NCI-H510A treated with DMSO at 0.1 percent for 48 hours (cell line): Measurements from ENCODE around the gene TENM3.

Experiments
- DNase-seq: peaks from one replicate; lab custom pipeline; 2025; lab: John Stamatoyannopoulos, UW

Gene TENM3

GRCh38 chr4:182451441-182451840 lies 208.2 kb downstream of the TENM3 start:
- peak; percentile 6 for DNase-seq

DNA sequence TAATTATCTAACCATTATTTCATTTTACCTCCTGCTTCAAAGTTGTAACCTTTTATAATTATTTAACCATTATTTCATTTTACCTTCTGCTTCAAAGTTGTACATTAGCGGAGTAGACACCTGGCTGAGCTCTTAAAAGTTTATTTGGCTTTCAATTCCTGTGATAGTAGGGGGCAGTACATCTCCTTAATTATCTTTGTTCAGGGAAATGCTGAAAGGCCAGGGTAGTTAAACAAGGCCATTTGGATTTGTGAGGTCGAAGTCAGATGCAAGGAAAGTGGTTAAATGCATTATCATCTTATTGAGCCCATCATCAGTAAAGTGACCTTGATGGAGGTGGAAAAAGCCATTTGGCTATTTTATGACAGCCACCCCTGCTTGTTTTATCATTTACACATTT lies 210.6 kb downstream of the TENM3 start:
- DNase-seq, result peak; percentile 34

DNA sequence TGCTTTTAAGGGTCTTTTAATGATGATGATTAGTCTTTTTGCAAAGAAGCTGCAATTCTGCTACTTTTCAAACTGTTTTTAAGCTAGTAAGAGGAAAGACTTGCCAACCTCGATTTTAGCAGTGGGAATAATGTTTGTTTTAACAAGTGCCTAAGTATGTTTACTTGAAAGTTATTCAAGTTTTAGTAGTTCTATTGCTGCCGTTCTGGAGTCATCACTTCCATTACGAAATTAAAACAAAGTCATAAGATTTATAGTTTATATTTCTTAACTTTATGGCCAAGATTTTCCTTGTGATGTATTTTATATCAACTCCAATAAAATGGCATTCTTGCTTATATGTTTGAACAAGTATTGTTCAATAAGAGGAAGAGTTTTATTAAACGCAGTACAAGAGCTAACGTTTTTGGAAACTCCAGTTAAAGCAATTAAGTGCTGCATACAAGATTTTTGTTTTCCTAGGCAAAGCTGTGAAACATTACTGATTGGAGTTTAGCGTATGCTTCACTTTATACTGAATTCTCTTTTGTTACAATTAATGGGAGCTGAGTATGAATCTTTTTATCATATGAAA lies 211.3 kb downstream of the TENM3 start:
- no peak for DNase-seq

DNA sequence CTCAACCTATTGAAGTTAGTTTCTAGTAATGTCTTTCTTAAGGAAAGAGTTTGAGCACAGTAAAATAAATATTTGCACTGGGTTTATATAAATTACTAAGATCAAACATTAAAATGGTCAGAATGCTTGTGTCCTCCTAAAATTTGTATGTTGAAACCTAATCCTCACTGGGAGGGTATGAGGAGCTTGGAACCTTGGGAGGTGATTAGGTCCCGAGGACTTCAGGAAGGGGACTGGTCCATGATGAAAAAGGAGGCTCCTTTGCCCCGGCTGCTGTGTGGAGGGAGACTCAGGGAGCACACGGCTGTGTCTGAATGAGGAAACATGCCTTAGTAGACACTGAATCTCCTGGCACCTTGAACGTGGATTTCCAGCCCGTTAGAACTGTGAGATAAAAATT lies 221.9 kb downstream of the TENM3 start:
- DNase-seq, result no peak

DNA sequence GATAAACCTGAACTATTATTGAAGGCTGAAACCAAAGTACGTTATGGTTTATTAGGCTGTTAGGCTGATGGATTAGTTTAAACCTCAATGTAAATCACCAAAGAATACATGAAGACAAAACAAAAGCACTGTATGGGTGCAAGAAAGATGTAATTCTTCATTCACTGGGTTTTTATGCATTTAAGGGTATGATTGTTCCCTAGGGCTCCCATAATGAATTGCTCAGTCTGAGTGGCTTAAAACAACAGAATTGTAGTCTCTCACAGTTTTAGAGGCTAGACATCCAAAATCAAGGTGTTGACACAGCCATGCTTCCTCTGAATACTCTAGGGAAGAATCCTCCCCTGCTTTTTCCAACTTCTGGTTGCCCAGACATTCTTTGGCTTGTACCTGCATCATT lies 222.8 kb downstream of the TENM3 start:
- no peak for DNase-seq

DNA sequence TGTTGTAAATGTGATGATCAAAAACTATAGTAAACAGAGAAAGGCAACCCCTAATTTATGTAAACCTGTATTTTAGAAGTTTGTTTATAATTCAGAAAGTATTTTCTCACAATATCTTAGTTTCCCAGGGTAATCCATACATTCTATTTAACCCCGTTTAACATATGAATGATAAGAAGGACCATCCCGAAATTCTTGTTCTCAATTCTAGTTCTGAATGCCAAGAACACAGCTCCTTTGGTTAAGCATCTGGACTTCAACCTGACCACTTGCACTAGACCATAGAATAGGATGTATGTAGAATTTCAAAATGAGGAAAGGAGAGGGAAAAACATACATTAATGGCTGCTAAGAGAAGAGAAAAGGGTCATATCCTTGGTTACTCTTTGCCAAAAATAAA lies 227.0 kb downstream of the TENM3 start:
- no peak for DNase-seq

- DNase-seq, result no peak
Measured at GRCh38 chr4:182475539-182475938, 232.3 kb downstream of the TENM3 start.

GRCh38 chr4:182478475-182478874 lies 235.3 kb downstream of the TENM3 start:
- DNase-seq, result peak; percentile 61

DNA sequence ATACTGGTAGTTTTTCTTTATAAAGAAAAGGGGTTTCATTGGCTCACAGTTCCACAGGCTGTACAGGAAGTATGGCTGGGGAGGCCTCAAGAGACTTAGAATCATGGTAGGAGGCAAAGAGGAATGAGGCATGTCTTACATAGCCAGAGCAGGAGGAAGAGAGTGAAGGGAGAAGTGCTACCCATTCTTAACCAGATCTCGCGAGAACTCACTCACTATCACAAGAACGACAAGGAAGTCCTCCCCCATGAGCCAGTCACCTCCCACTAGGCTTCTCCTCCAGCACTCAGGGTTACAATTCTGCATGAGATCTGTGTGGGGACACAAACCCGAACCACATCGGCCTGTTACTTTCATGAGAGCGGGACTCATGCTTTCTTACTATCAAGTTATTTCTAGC lies 240.5 kb downstream of the TENM3 start:
- DNase-seq, result no peak

DNA sequence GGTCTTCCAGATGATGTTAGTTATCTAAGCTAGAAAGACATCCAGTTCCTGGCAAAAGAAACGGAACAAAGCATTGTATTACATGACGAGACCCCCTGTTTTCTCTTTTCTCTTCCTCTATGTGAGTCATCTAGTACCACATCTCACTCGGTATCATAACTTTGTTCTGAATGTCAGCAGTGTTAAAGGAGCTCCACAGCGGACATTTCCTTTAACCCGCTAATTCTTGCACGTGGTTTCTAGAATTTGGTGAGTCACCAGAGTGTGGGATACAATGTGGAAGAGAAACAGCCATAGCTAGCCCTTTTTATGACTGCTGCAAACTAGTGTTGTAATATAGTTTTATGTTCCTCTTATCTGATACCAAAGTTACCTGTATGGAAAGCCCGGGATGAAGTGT lies 243.7 kb downstream of the TENM3 start:
- no peak for DNase-seq

- DNase-seq, result no peak
Measured at GRCh38 chr4:182488896-182489295, 245.7 kb downstream of the TENM3 start.

DNA sequence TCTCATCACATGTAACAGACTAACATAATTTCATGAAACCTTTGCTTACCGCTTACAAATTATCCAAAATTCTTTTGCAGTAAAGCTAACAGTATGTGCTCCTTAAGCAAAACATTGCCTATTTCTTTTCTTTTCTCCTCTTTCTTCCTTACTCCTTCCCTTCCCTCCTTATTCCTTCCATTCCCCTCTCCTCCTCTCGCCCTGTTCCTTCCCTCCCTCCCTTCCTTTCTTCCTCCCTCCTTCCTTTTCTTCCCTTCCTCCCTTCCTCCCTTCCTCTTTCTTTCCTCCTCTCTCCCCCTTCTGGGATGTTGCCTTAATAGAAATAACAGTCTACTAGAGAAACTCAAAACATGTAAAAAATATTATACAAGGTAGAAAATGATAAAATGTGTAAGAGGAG lies 246.4 kb downstream of the TENM3 start:
- DNase-seq, result no peak

- DNase-seq, result peak; percentile 10
Measured at GRCh38 chr4:182491719-182492118, 248.5 kb downstream of the TENM3 start.

- no peak for DNase-seq
Measured at GRCh38 chr4:182492423-182492822, 249.2 kb downstream of the TENM3 start.

DNA sequence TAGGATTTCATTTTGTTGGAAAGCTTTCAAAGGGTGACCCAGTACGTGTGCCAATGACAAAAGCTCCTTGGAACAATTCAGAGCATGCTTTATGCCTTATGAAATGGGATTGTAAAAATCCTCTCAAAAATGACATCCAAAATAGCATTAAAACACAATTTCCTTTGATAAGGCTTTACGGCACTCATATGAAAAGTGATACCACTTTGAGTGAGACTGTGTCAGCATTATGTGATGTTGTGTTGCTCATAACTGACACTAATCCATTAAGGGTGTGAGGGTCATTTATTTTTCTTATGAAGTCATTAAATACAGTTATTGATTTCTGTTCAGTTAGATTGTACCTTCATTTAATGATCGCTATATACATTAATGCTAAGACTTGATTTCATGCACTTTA lies 250.2 kb downstream of the TENM3 start:
- DNase-seq, result no peak

DNA sequence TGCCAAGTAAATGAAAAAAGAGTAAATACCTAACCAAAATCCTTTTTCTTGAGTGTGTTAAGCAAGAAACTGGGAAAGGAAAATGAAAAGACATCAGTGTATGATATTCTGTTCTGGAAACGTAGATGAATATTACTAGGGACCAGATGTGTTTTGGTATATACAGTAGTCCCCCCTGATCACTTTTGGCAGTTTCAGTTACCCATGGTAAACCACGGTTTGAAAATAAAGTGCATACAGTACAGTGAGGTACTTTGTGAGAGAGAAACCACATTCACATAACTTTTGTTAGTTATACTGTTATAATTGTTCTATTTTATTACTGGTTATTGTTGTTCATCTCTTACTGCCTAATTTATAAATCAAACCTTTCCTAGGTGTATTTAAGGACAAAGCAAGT lies 250.9 kb downstream of the TENM3 start:
- no peak for DNase-seq

DNA sequence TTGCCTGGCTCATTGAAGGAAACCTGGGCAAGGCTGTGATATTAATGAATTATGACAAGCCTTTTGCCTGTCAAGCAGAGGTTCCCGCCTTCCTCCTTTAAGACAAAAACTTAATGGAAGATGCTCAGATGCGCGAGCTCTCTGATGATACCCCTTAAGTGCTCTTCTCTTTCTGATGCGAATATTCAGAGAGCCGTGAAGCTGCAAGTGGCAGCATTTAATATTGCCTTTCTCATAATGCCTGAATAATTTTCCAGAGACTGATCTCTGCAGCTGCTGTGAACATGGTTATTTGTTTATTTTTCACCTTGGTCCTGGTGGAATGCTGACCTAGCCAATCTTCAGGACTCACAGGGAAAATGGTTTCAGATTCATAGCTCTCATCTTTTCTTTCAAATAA lies 251.8 kb downstream of the TENM3 start:
- peak; percentile 21 for DNase-seq

DNA sequence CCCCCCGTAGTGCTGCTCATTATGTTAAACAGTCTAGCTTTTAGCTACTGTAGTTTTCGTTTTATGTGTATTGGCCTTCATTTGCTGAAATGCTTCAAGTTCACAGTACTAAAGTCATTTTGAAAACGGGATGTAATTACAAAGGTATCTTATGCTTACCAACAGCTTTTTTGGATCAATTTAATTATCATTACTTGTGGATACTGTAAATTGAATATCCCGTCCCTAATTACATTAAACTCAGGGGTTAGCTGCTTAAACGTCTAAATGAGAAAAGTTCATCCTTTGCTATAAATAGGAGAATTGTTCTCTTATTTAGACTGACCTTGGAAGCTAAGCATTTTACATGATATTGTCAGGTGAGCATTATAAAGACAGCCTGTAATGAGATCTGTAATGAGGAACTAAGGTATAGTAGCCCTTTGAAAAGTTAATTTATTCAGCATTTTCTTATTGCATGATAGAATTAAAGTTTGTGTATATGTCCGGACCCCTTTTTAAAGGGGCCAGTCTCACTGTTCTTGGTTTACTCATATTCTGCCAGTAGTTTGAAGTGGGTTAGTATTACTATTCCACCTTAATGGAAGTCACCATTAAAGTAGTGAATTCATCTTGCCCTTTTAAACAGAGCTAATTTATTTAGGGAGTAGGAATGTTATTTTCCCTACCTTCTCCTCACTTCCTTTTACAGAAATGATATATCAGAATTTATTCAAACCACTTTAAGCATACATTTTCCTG lies 252.6 kb downstream of the TENM3 start:
- no peak for DNase-seq

- DNase-seq, result no peak
Measured at GRCh38 chr4:182496408-182496807, 253.2 kb downstream of the TENM3 start.

GRCh38 chr4:182502064-182502463 lies 258.9 kb downstream of the TENM3 start:
- no peak for DNase-seq

- DNase-seq, result no peak
Measured at GRCh38 chr4:182504463-182504862, 261.3 kb downstream of the TENM3 start.

DNA sequence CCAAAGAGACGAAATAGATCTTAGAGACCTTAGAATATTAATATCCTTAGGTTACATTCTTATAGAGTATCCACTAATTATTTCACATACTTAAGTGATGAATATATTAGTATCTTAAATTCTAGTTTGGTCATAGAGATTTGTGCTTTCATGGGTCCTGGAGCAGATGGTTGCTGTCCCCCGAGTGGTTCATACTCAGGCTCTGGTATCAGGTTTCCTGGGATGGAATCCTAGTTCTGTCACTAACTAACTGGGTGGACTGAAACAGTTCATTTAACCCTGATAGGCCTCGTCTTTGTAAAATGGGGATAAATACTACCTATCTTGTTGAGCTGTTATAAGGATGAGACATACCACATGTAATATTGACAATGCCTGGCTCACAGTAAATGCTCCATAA lies 264.6 kb downstream of the TENM3 start:
- DNase-seq, result no peak

DNA sequence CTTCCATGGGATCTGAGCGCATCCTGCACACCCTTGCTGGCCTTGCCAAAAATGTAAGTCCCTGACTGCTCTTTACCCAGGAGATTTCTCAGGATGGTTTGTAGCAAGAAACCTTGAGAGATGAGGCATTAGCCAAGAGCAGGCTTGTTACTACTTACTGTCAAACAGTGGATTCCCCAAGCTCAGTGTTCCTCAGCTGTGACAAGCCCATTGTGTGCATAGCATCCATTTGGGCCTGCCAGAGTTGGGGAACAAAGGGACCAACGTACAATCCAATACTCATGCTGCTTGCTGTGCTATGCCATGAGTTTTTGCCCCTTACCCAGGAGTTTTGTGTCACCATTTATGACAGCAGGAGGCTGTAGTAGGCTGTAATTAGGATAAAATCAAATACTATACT lies 267.6 kb downstream of the TENM3 start:
- no peak for DNase-seq
